ENCODE results near the gene RPS27L.

Gene RPS27L

DNA sequence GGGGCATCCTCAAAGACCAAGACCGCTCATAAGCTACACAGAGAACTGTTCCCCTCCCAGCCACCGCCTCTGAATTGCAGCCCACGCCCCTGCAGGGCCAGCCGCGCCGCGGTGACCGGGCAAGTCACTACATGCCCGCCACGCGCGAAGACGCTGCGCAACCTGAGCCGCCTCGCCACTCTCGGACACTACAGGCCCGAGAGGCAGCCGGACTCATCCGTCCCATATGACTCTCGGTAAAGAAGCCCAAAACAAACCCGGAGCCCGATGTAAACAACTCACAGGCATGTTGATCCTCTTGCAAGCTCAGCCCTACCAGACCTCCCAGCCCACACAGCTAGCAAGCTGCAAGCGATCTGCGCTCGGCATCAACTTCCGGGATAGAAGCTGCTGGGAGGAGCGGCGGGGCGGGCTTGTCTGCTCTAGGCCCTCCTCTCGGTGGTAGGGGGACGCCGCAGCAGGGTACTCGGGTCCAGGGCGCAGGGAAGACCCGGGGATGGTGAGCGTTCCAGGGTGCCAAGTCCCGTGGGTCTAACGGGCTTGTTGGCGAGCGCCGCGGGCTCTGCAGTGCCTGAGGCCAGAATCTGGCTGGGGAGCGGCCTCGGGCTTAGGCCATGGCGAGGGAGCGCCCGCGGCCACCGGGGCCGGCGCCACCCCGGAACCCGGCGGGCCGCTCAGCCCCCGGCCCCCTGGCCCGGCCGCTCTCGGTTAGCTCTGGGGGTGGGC lies at the start of gene RPS27L:
Gene RPS27L (minus strand): TSS at position 360 of the 726 bp plus-strand sequence. CDS start 72 bp downstream, at position 288.
- peak; percentile 81 for DNase-seq (ENCODE audit: low read depth)

- DNase-seq (ENCODE audit: low read depth), result no peak
Observed at GRCh38 chr15:63206079-63206478, 48.8 kb upstream of the RPS27L start.

DNA sequence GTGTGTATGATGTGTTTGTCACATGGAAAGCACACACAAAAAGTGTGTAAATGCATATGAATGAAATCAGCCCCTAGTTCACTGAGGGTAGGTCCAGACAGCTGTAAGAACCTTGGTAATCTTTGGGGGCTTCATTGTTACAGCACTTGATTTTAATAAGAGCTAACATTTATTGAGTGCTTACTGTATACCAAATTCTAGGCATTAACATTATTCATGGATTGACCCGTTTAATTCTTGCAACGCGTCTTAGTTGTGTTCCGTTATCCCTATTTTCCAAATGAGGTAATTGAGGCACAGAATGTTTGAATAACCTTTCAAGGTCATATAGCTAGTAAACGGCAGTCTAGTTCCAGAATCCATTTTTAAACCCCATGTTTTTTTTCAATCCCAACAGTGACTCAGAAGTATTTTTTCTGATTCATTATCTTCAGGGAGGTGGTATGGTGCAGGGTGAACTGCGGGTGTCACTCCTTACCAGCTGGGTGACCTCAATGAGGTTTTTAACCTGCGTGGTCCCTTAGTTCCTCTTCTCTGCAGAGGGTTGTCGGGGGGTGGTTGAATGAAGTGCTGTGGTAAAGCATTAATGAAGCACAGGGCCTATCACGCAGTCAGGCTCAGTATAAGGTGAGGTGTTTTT lies 46.3 kb upstream of the RPS27L start:
- no peak for DNase-seq (ENCODE audit: low read depth)

GRCh38 chr15:63202861-63203260 lies 45.6 kb upstream of the RPS27L start:
- DNase-seq (ENCODE audit: low read depth), result no peak

DNA sequence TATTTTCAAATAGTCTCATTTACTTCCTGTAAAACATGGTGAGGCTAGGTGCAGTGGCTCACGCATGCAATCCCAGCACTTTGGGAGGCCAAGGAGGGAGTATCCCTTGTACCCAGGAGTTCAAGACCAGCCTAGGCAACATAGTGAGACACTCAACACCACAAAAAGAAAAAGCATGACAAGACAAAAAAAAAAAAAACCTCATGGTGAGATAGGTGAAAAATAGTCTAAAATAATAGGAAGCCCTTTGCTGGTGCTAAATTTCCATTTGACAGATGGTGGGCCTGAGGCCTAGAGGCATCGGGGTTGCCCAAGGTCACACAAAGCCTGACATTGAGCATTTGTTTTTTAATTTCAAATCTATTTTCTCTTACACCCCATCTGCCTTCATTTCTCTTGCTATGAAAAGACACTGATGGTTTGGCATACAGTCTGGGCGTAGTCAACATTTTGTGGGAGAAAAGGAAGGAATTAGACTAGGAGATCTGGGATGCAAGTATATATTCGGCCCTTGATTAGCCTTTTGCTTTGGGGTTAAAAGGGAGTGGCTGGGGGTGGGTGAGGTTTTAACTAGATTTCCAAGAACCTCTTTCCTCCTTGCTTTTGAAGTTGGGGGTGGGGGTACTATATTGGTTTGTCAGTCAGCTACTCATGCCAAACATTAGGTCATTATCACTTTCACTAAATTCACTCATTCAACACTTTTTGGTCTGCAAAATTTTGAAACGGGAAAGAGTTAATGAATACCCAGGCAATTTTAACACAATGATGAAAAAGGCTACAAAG lies 43.4 kb upstream of the RPS27L start:
- no peak for DNase-seq (ENCODE audit: low read depth)

- no peak for DNase-seq (ENCODE audit: low read depth)
Observed at GRCh38 chr15:63198371-63199250, 41.3 kb upstream of the RPS27L start.

- no peak for DNase-seq (ENCODE audit: low read depth)
Observed at GRCh38 chr15:63197626-63198025, 40.3 kb upstream of the RPS27L start.

DNA sequence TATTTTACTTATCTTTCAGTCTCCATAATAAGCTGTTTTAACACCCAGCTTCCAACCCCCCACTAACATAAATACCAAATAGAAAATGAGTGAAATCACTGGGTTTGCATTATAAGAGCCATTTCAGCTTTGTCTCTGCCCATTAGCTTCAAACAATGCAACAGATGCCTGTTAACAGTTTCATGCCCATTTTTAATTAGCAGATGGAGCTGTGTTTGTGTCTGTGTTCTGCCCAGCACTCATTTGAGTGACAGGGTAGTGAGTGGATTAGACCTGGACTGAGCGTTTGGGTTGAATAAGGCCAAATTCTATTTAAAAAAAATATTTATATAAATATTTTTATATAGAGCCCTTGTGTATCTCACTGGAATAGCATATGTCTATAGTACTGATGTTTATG lies 39.6 kb upstream of the RPS27L start:
- no peak for DNase-seq (ENCODE audit: low read depth)

- no peak for DNase-seq (ENCODE audit: low read depth)
Observed at GRCh38 chr15:63195569-63196015, 38.3 kb upstream of the RPS27L start.

GRCh38 chr15:63194880-63195568 lies 37.7 kb upstream of the RPS27L start:
- DNase-seq (ENCODE audit: low read depth), result no peak

DNA sequence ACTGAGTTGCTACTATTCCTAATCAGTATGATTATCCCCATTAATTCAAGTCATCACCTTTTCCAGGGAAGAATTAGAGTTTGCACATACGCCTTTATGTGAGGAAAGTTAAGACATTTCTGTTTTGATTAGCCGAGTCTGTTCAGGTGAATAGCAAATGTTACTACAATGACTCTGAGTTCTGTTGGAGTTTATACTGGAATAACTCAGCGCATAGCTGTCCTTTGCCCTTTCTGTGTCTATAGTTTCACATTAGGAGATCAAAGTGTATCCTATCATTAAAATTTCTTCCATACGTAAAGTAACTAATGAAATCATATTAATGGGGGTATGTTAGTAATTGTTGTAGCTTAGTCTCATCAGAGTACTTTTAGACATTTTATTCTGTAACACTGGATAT lies 37.0 kb upstream of the RPS27L start:
- DNase-seq (ENCODE audit: low read depth), result no peak

DNA sequence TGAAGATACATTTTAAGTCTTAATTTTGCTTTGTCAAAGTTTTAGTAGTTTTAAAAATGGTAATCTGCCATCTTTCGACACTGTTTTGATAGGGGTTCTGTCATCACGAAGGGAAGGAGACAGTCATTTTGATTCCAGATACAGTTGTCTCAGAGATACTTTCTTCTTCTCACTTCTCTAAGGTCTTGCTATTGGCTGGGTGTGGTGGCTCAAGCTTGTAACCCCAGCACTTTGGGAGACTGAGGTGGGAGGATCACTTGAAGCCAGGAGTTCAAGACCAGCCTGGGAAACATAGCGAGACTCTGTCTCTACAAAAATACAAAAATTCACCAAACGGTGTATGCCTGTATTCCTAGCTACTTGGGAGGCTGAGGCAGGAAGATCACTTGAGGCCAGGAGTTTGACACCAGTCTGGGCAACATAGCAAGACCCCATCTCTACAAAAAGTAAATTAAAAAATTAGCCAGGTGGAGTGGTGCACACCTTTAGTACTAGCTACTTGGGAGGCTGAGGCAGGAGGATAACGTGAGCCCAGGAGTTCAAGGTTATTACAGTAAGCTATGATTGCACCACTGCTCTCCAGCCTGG lies 35.4 kb upstream of the RPS27L start:
- no peak for DNase-seq (ENCODE audit: low read depth)

DNA sequence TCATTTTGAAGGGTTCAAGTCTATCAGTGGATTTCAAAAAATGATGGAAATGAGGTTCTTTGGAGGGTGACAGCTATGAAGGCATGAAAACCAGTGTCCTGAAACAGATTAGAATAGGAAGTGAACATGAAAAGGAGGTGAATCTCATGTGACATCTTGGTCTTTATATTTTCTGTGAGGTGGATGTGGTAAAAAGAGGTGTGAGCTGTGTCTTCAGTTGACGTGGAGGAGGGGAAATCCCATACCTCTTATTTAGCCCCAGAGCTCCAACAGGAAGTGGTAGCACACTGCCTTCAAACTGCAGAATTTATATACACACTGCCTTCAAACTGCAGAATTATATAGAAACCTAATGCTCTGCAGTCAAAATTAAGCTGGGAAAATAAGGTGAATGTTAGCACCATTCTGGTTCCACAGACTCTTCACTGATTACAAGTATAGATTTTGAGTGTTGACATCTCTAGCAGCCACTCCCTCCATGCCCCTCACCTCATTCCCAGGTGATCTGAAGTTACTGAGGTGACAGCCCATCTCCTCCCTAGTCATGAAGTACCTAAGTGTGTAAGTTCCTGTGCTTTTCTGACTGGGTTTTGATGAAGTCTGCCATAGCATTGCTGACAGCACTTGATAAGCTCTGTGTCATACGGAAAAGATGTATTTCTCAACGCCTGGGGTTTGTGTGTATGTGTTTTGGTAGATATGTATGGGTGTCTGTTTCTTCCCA lies 34.8 kb upstream of the RPS27L start:
- peak; percentile 38 for DNase-seq (ENCODE audit: low read depth)

DNA sequence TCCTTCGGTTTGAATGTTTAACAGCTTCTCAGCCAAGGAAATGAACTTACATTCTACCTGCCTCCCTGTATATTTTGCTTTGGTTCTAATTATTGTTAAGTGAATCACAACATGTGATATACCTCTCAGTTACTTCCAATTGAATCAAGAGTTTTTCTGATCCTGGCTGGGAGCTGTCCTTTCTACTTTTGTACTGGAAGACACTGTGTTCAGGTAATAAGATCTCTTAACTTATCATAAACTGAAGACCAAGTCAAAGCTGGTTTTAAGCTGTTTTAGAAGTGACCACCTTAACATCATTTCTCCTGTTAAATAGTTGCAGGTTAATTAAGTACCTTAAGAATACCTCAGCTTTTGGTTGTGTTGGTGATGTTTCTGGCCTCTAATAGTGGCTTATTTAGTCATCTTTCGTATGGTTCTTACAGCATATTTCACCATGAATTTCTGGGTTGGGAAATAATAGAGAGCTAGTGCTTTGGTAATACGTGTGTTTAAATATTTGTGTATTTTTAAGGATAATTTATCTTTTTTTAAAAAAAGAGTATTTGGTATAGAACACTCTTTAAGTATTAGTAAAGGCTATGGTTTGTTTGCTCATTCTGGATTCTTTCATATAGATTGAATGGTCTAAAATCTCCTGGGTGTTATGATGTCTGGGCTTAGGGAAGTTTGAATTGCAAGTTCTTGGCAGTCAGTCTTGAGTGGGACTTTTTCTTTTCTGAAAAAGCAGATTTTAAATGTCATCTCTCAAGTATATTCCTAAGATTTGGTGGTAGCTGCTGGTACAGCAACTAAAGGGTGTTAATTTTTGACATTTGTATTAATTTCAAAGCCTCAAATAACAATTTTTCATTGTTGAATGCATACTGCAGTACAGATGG lies 33.7 kb upstream of the RPS27L start:
- DNase-seq (ENCODE audit: low read depth), result no peak

GRCh38 chr15:63189941-63190768 lies 32.9 kb upstream of the RPS27L start:
- no peak for DNase-seq (ENCODE audit: low read depth)

- DNase-seq (ENCODE audit: low read depth), result peak; percentile 98
Observed at GRCh38 chr15:63188926-63189871, 31.9 kb upstream of the RPS27L start, which contains the start of gene RAB8B. RAB8B (plus strand) TSS chr15:63189606; CDS start chr15:63189625, 19 bp downstream.
